T-helper 22 cell (primary cell): Measurements from ENCODE around the gene CAMK1D.

ENCODE experiments used
- DNase-seq: peaks from one replicate; pipeline ENCODE4 v3.0.0-alpha.2; 2020; ENCODE audit warnings: low read depth

Gene CAMK1D

DNA sequence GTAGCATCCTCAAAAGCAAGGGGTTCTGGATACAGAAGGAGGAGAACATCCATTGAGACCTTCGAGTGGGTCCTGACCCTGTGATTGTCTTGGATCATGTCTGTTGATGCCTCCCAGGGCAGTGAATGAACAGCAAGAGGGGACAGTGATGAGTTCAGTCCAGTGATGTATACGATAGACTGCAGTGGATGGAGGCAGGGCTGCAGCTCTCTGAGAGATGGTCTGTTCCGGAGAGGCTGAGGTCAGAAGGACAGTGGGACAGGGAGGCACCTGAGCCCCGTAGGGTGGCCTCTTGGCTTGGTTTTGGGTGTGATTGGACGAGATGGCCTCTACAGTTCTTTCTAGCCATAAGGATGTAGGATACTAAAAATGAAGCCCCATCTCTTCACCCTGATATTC is 280.4 kb downstream of the CAMK1D start:
- no peak for DNase-seq

DNA sequence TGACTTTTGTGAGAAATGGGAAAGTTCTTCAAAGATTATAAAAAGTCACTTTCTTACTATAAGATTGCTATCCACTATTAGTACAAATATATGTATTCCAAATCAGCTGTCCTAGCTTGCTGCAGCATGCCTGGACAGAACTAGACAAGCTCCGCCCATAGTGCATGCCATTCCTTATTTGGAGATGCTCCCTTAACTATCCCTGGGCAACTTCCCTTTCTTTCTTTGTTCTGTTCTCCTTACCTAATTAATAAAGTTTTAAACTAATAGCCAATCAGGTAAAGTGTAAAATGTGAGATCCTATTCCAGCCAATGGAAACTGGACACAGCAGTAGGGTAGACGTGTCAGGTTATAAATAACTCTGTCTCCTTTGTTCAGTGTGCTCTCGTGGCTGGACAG is 281.9 kb downstream of the CAMK1D start:
- DNase-seq: no peak

DNA sequence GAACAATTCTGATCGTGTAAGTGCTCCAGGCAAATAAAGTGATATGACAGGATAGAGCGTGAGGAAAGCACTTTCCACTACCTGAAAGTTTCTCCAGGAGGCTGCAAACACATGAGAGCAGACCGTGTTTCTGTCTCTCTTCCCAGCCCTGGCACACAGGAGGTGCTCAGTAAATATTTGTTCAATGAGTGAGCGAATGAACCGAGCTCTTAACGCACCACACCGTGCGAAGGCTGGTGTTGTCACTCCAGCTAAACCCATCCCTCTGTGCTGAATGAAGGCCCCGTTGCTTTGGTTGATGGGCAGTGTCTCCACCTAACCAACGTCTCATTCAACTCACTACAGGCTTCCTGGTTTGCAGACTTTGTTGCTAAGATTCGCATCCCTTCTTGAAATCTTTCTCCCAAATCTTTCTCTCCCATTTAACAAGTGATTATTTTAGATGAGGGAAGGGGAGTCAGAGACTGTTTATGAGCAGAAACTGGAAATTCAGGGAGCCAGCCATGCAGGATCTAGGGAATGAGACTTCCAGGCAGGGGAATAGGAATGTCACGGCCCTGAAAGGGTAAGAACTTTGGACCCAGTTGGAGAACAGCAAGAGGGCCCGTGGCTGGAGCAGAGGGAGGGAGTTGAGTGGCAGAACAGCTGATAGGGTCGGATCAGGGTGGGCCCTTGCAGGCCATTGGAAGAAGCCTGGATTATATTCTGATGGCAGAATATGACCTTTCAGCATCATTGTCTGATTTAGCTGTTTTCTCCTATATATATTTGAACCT is 282.6 kb downstream of the CAMK1D start:
- DNase-seq: no peak

DNA sequence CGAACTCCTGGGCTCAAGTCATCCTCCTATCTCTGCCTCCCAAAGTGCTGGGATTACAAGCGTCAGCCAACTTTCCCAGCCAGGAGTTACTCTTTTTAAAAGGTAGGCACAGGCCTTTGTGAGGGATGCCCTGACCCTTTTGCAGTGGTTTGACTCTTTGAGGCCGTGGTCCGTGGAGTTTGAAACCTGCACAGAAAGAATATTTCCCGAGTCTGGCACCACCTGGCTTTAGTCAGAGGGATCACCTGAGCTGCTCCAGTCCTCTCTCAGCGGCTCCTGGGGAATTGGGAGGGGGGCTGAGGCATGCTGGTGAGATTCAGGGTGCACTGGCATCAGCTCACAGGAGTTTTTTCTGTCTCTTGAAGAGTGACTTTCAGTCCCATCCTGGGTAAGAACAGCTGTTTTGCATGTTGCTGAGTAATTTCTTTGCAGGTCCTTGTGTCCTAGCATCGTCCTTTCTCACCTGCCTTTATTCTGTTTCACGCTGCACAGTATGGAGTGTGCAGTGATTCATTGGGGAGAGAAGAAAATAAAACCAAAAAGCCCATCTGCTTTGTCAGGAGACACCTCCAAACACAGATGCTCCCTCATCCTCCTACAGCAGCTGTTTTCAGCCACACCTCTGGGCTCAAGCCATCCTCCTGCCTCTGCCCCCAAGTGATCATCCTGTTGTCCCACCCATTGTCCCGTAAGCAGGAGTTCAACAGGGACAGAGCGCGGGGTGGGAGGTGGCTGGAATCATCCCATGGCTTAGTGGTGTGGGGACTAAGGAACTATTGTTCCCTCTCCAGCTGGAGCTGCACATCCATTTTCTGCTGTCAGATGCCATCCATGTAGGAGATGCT is 284.7 kb downstream of the CAMK1D start:
- no peak for DNase-seq

DNA sequence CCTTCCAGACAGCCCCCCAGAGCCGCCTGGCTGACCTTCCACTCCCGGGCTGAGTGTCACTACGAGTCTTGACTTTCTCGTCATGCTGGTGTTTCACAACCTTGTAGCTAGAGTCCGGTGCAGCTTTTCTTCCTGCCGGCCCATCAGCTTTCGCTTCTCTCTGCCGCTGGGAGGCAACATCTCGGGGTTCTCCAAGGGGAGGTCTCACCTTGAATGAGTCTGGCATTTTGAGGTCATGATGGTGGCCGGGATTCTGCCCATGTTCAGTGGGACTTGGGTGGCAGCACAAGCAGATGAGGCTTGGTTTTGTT is 285.2 kb downstream of the CAMK1D start:
- DNase-seq: no peak

DNA sequence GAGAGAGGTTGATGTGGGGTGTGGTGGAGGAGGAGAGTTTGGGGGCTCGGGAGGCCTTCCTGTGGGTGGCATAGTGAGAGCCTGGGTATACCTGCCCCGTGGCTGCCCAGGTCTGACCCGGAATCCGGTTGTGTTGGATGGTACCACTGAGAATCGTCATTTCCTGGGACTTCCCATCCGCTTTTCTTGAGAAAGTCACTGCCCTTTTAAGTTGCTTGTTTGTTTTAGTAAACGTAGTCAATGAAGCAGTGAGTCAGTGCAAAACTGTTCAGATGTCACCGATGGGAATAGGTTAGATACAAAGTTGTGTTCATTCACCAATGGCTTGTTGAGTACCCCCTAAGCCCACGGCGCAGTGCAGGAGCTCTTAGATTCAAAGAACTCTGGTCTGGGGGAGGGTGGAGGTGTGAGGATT is 285.8 kb downstream of the CAMK1D start:
- DNase-seq: peak; percentile 14

DNA sequence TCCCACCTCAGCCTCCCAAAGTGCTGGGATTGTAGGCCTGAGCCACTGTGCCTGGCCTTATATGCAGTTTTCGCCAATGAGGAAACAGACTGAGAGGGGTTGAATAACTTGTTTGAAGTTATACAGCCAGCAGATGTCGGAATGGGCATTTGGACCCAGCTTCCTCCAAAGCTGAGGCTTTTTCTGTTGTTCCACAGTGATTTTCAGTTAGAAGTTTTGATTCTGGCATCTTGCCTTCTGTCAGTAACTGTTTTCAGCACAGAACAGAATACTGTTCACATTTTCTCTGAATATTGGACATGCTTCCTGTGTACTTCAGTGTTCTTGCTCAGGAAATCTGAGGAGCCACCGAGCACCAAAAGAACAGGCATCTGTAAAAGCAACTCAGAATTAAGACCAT is 287.2 kb downstream of the CAMK1D start:
- no peak for DNase-seq

DNA sequence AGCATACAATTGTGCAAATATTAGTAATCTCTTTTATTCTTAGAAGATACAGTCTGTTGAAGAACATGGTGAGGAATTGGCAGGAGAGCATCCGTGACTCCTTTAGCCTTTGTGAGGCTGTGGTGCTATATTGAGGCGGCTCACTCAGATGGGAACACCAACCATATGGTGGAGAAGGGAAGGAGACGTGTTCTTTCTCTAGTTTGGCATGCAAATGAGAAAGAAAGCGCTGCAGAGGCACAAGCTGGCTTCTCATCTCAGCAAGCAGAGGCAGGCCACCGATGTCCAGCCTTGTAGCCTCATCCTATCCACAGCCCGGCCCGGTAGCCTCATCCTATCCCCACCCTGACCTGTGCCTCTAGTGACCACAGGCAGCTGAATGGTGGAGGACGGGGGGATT is 288.3 kb downstream of the CAMK1D start:
- DNase-seq: no peak

DNA sequence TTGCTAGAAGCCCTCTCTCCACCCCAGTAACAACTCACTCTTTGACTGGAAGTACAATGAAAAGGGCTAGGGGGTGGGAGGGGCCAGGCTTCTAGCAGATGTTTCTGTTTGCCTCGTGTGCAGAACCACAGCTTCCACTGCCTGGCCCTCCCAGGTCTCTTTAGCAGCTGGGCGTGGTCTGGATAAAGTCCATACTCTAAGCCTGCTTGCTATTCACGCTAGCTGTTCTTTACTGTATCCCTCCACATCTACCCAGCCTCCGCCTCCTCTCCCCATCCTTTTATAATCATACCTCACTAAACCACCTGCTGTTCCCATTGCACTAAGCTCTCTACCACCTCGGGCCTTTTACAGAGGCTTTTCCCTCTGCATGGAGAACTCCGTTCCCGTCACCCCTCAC is 288.8 kb downstream of the CAMK1D start:
- no peak for DNase-seq

DNA sequence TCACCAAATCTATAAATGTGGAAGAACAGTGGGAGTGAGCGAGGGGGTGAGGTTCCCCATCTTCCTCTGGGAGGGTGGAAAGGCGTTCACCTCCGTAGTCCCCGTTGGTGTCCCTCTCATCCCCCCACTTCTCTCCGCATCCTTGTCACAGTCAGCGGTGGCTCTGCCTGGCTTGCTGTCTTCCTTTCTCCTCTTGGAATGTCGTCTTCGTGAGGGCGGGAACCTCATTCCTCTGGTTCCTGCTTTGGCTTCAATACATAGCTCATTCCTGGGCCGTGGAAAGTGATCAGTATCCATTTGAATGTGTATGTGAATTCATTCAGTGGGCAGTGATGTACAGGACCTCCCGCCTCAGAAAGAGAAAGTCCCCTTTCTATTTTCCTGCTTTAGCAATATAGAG is 289.4 kb downstream of the CAMK1D start:
- DNase-seq: no peak

DNA sequence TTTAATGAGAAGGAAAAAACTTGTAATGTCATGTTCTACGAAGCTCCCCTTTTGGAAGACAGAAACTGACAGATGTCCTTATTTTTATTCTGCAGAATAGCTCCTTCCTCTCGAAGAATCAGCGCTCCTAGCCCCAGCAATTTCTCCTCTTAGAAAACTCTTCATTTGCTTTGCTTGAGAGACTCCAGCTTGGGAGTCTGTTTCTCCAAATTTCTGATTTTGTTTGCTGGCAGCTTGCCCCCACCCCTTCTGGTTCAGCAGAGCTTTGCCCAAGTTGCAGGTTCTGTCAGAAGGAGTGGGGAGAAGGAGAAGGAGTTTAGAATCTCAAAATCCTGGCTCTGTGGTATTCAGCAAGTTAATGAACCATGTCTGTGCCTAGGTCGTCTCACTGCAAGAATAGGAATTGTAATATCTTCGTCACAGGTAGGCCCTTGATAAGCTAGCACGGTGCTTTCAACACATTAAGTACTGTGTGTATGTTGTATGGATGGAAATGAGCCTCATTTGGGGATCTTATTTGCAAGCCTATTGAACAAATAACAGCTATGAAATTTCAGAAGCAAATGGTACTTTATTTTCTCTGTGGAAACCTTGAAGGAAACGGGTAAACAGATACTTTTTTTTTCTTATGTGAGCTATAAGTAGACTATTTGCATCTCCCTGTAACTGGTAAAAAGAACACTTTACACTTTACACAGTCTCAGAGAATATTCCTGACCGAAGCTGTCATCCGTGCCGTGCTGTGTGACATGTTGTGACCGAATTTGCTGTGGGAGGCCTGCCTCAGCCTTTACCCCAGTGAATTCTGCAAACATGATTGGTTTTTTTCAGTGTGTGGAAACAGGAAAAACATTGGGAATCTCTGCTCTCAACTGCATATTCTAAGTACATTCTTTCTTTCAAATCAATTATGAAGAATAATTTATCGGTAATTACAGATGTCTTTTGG is 290.9 kb downstream of the CAMK1D start:
- no peak for DNase-seq

DNA sequence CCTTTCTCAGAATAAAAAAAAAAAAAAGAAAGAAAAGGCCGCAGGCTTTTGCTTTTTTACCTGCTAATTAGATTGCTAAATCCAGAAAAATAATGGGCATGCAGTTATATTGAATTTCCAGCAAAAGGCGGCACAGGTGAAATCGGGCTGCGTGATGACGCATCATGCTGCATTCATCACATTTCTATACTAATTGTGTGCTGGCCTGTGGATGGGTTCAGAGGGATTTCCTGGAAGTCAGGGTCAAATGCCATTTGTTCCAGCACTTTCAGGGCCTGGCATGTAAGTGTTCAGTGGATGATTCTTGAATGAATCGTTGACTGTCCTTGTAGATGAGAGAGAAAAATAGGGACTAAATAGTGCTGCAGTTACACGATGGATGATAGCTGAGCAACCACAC is 292.7 kb downstream of the CAMK1D start:
- no peak for DNase-seq

DNA sequence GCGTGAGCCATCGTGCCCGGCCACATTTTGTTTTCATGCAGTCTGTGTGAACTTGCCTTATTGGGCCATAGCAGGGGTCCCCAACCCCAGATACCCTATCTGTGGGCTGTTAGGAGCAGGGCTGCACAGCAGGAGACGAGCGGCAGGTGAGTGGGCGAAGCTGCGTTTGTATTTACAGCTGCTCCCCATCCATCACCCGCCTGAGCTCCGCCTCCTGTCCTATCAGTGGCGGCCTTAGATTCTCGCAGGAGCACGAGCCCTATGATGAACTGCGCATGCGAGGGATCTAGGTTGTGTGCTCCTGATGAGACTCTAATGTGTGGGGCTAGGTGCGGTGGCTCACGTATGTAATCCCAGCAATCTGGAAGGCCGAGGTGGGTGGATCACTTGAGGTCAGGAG is 293.9 kb downstream of the CAMK1D start:
- DNase-seq: no peak

DNA sequence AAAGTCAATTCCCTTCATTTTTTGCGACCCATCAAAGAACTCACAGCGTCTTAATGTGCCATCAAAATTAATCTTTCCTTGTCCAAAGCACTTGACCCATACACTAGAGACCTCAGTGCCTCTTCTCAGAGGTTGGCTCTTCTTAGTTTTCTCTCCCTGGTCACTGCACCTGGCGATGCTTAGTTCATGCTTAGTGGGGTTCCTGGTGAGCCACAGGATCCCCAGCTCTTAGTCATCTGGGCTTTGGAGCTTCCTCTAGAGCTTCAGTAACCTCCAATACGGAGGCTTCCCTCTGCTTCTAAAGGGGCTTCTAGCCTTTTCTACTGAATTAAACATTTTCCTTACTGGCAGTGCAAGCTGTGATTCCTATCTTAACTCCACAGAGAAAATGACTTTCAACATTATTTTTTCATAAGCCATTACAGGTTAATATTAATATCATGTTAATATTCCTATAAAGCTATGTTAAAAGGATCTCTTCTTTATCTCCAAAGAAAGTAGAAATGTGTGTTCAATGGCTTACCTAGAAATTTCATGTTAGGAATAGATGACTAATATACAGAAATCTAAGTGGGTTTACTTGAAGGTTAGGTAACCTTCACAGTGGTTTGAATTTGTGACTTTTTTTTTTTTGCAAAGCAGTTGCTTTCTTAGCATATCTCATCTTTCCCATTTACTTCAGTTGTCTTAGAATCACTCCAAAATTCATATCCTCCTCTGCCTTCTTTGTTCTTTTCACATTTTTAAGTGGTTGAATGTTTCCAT is 295.2 kb downstream of the CAMK1D start:
- DNase-seq: no peak

DNA sequence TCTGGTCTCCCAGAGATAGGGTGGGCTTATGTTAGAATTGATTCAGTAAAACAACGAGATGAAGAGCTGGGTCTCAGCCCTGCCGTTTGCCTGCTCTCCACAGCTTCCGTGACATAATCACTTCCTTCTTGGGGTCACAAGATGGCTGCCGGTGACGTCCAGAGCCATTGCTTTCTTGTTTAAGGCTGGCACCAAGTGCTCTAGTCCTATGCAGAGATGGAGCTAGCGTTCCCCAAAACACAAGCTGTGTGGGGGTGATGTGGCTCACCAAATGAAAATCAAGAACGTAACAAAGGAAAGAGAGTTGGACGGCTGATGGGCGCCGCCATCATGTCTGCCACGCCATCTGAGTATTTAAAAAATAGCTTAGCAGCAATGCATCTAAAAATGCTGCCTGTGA is 296.1 kb downstream of the CAMK1D start:
- no peak for DNase-seq

DNA sequence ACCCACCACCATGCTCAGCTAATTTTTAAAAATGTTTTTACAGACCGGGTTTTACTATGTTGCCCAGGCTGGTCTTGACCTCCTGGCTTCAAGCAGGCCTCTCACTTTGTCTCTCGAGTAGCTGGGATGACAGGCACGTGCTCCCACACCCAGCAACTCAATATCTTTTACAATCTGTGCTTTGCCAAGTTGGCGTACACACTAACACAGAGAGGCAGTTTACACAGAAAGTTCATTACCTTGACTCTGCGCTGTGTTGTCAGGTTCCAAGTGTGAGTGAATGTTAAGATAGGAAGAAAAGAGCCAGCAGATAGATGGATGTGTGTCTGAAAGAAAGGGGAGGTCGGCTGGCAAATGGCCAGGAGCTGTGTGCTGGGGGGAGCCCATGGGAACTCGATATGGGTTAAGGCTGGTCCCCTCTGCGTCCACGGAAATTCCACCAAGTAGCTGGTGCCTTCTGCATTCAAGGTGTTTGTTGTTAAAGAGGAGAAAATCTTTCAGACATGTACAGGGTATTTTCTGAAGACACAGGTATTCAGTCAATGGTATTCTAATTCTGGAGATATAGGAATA is 299.8 kb downstream of the CAMK1D start:
- DNase-seq: no peak

DNA sequence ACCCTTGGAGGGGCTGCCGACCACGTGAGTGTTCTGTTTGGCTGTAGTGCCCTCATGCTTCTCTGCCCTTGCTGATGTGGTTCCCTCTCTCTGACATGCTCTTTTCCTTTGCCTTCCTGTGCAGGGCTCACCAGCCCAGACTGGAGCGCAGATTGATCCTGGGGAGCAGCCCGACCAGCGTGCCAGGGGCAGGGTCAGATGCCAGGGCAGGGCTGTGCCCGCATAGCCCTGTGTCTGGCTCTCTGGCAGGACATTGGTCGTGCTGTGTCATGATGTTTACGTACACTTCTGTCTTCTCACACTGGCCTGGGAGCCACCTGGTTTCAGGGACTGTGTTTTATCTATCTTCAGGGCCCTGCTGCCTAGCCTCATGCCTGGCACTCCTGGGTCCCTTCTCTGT is 300.8 kb downstream of the CAMK1D start:
- no peak for DNase-seq

DNA sequence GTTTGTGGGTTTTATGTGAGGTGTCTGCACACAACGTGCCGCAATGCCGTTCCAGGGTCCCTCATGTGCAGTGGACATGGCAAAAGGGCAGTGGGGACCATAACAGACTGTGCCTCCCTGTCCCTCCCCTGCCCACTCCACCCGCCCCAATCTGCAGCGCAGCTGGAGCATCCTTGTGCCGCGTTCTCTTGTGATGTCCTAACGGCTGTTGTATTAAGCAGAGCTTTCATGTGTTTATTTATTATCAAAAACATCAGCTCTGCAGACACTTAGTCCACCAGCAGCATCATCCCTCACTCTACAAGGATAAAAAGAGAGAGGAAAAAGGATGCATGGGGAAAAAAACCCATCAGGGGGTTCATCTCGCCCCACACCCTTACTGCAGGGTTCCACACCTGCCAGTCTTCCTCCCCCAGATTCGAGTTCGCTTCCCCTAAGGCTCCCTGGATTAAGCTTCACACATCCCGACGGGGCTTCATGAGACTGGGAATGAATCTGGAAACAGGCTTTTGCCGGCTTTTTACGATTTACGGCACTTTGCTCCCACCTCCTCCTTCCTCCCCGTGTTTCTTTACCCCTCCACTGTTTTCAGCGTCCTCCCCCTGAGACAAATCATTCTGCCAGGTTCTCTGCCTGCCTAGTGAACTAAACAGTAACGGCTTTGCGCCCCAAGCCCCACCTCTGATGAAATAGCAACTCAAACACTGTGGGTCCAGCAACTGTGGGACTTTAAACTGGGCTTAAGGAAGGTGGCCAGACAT is 301.4 kb downstream of the CAMK1D start:
- DNase-seq: no peak

DNA sequence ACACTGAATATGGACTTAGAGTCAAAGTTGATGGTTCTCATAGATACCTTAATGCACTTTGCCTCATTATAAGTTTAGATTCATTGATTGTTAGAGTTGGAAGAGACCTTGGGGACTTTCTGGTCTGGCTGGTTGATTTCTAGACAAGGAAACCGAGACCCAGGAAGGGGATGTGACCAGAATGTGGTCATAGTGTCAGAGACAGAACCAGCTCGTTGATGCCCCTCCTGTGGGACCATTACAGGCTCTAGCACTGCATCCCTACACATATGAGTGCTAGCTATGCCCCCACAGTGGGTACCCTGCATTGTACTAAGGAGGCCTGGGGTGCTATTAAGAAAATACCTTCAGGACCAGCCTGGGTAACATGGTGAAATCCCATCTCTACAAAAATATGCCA is 306.6 kb downstream of the CAMK1D start:
- DNase-seq: no peak

DNA sequence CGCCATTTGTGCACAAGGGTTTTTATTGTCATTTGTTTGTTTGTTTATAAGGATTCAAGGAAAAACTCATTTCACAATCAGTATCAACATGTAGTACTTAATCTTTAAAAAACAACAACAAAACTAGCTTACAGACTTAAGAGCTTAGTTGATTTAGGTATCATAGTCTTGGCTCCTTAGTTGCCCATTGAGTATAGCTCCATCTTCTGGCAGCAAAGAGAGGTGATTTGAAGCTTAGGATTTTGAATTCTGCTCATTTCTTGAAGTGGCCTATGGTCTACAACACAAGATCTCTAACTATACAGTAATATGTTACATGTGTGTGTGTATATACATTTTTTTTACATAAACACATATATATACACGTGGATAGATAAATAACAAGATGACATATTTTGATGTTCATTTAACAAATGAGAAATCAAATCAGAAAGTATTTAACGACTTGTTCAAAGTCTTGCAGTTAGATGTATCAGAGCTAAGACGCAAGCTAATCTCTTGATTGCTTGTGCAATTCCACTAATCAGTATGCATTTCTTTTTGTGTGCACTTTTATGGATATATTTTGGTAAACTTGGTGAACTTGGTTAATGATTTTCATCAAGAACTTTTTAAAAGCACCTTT is 307.3 kb downstream of the CAMK1D start:
- no peak for DNase-seq
